GM18511 (cell line): ENCODE data around the gene MBD3L3.
"Not testable (repeated sequence)": the region's sequence is repeated elsewhere in the genome, so short reads cannot be mapped to it uniquely, and the experiment has no call there.

Source experiments
- ATAC-seq: cut with Tn5 transposase; IDR thresholded peaks from one replicate; pipeline ENCODE4 v1.9.1; 2021; ENCODE audit warnings: mild to moderate bottlenecking, moderate library complexity; ENCODE audit not compliant: unreplicated experiment

Gene MBD3L3

GRCh38 chr19:7058576-7058975 lies at the start of gene MBD3L3:
MBD3L3 (minus strand) TSS chr19:7058676; CDS start chr19:7058605, 71 bp downstream.
- ATAC-seq = not testable (repeated sequence)

- no peak for ATAC-seq
These were observed 48.5 kb upstream of the MBD3L3 start for GRCh38 chr19:7106711-7107657.

GRCh38 chr19:7104747-7105447 lies 46.4 kb upstream of the MBD3L3 start:
- no peak for ATAC-seq

GRCh38 chr19:7101498-7102253 lies 43.2 kb upstream of the MBD3L3 start:
- no peak for ATAC-seq

- ATAC-seq = no peak
These were observed 41.1 kb upstream of the MBD3L3 start for GRCh38 chr19:7099597-7099921.

- ATAC-seq = peak; percentile 84
These were observed 40.5 kb upstream of the MBD3L3 start for GRCh38 chr19:7098701-7099596.

GRCh38 chr19:7098096-7098495 lies 39.6 kb upstream of the MBD3L3 start:
- no peak for ATAC-seq

- no peak for ATAC-seq
These were observed 30.5 kb upstream of the MBD3L3 start for GRCh38 chr19:7088999-7089398.

GRCh38 chr19:7083076-7083956 lies 24.8 kb upstream of the MBD3L3 start:
- ATAC-seq = no peak

- ATAC-seq = no peak
These were observed 19.5 kb upstream of the MBD3L3 start for GRCh38 chr19:7078008-7078407.

- no peak for ATAC-seq
These were observed 17.7 kb upstream of the MBD3L3 start for GRCh38 chr19:7076151-7076550.

GRCh38 chr19:7074705-7075282 lies 16.3 kb upstream of the MBD3L3 start:
- no peak for ATAC-seq

- no peak for ATAC-seq
These were observed 14.1 kb upstream of the MBD3L3 start for GRCh38 chr19:7072541-7072940.

GRCh38 chr19:7069904-7070226 lies 11.4 kb upstream of the MBD3L3 start:
- ATAC-seq = peak; percentile 38

GRCh38 chr19:7069042-7069903 lies 10.8 kb upstream of the MBD3L3 start, which contains the start of gene ZNF557:
ZNF557 (plus strand) TSS chr19:7069703; CDS start chr19:7075075, 5,372 bp downstream.
- ATAC-seq = peak; percentile 94

- ATAC-seq = no peak
These were observed 10.1 kb upstream of the MBD3L3 start for GRCh38 chr19:7068599-7068998.

GRCh38 chr19:7067716-7068115 lies 9.2 kb upstream of the MBD3L3 start:
- ATAC-seq = no peak

- not testable (repeated sequence) for ATAC-seq
These were observed 8.6 kb upstream of the MBD3L3 start for GRCh38 chr19:7067122-7067521.
